B cell (primary cell): Measurements from ENCODE around the gene NHERF2. TPM values are rescaled to one million over a fixed set of nuclear protein-coding genes. Genes with fewer than 3 reads are reported as not detected.

ENCODE experiments used
- ATAC-seq: fragments of 200-7000 bp; cut with Tn5 transposase; one replicate; pipeline ENCODE4 v1.10.0; 2021; ENCODE audit warnings: low read depth, mild to moderate bottlenecking, moderate number of reproducible peaks, moderate library complexity
- CTCF ChIA-PET: fragments of 350-600 bp; sonication (Branson Sonifier 250); formaldehyde crosslinking; loops from one replicate; lab custom pipeline; 2021; ENCODE audit warnings: antibody characterized with exemption, inconsistent platforms; lab: Charles Lee
- POLR2A ChIA-PET: fragments of 350-600 bp; sonication (Branson Sonifier 250); formaldehyde crosslinking; loops from one replicate; lab custom pipeline; 2021; ENCODE audit warnings: antibody characterized with exemption; lab: Charles Lee
- DNase-seq: peaks from one replicate; pipeline ENCODE4 v3.0.0; 2013
- H2AFZ ChIP-seq: 2 replicates; pipeline ENCODE4 v1.6.1; 2012; ENCODE audit warnings: mild to moderate bottlenecking, low read depth, low read length; ENCODE audit not compliant: insufficient read depth, poor library complexity, severe bottlenecking
- H3K27ac ChIP-seq, 2 donors: 1 replicate in 1 of 2; 2 replicates in 1 of 2; pipeline ENCODE4 v1.5.1; 2012 to 2013; ENCODE audit warnings: low read length in 2 of 2, mild to moderate bottlenecking in 2 of 2, moderate library complexity in 1 of 2
- H3K27me3 ChIP-seq, 4 experiments: fragments of 200-600 bp in 1 of 4; sonication (generic) in 1 of 4; replicated peaks in 1 of 4; 1 replicate in 2 of 4; 2 replicates in 2 of 4; pipeline versions ENCODE4 v1.6.1 to v1.7.0; 2013 to 2016; ENCODE audit warnings: low read length in 3 of 4, mild to moderate bottlenecking in 2 of 4, mixed read lengths in 1 of 4, moderate library complexity in 1 of 4; ENCODE audit not compliant: insufficient read depth in 4 of 4, control insufficient read depth in 3 of 4; ENCODE audit errors: control extremely low read depth in 1 of 4
- H3K36me3 ChIP-seq, 2 experiments: replicated peaks in 1 of 2; 1 replicate in 1 of 2; 2 replicates in 1 of 2; pipeline versions ENCODE4 v1.6.1 to v1.7.1; 2013; ENCODE audit warnings: low read length in 1 of 2; ENCODE audit not compliant: insufficient read depth in 2 of 2, control insufficient read depth in 1 of 2; ENCODE audit errors: control extremely low read depth in 1 of 2, extremely low read depth in 1 of 2
- H3K4me1 ChIP-seq, 2 donors: fragments of 200-600 bp in 1 of 2; sonication (generic) in 1 of 2; 1 replicate in 1 of 2; 2 replicates in 1 of 2; pipeline versions ENCODE4 v1.5.1 to v1.6.1; 2013 to 2017; ENCODE audit warnings: low read length in 2 of 2; ENCODE audit not compliant: control insufficient read depth in 2 of 2, insufficient read depth in 2 of 2
- H3K4me2 ChIP-seq: replicated peaks from 2 replicates; pipeline ENCODE3; 2012; ENCODE audit warnings: mild to moderate bottlenecking, low read depth, low read length; ENCODE audit not compliant: poor library complexity, severe bottlenecking
- H3K4me3 ChIP-seq, 5 experiments: fragments of 200-600 bp in 1 of 5; sonication (generic) in 1 of 5; 1 replicate in 3 of 5; 2 replicates in 2 of 5; pipeline versions ENCODE4 v1.5.1 to v1.7.0; 2011 to 2016; ENCODE audit warnings: low read length in 4 of 5, mild to moderate bottlenecking in 4 of 5, low read depth in 2 of 5, control low read depth in 1 of 5, moderate library complexity in 1 of 5; ENCODE audit not compliant: insufficient read depth in 1 of 5; ENCODE audit errors: control extremely low read depth in 1 of 5, extremely low read depth in 1 of 5
- H3K79me2 ChIP-seq: fragments of 200-600 bp; sonication (generic); one replicate; pipeline ENCODE4 v1.6.0; 2016; ENCODE audit warnings: low read length; ENCODE audit not compliant: control insufficient read depth, insufficient read depth
- H3K9ac ChIP-seq: fragments of 200-600 bp; sonication (generic); 2 replicates; pipeline ENCODE4 v1.6.1; 2017; ENCODE audit warnings: mild to moderate bottlenecking, low read length, moderate library complexity
- H3K9me3 ChIP-seq, 3 donors: one replicate each; pipeline versions ENCODE4 v1.6.1 to v1.7.1; 2013; ENCODE audit warnings: low read length in 2 of 3; ENCODE audit not compliant: control insufficient read depth in 2 of 3, insufficient read depth in 1 of 3; ENCODE audit errors: control extremely low read depth in 1 of 3
- H4K20me1 ChIP-seq: 2 replicates; pipeline ENCODE4 v1.6.0; 2012; ENCODE audit warnings: mild to moderate bottlenecking, low read length; ENCODE audit not compliant: insufficient read depth, control insufficient read depth, poor library complexity, severe bottlenecking
- H3K27ac Mint-ChIP-seq: one replicate; pipeline ENCODE4 v1.8.0; 2021; ENCODE audit warnings: mixed read lengths
- H3K27me3 Mint-ChIP-seq: one replicate; pipeline ENCODE4 v1.8.0; 2021; ENCODE audit warnings: mixed read lengths
- H3K4me1 Mint-ChIP-seq: one replicate; pipeline ENCODE4 v1.8.0; 2021; ENCODE audit warnings: mixed read lengths
- H3K4me3 Mint-ChIP-seq: one replicate; pipeline ENCODE4 v1.8.0; 2021; ENCODE audit warnings: mixed read lengths
- H3K9me3 Mint-ChIP-seq: one replicate; pipeline ENCODE4 v1.8.0; 2022; ENCODE audit warnings: mixed read lengths; ENCODE audit not compliant: insufficient read depth
- CTCF ChIP-seq: fragments of 200-600 bp; IDR thresholded peaks from one replicate; pipeline ENCODE4 v1.8.0; 2022; ENCODE audit warnings: antibody characterized with exemption, mild to moderate bottlenecking
- EZH2 ChIP-seq: IDR thresholded peaks from 2 replicates; pipeline ENCODE4 v1.6.1; 2012; ENCODE audit warnings: borderline replicate concordance, low read depth, mild to moderate bottlenecking, moderate library complexity, low read length; ENCODE audit not compliant: insufficient read depth, poor library complexity, severe bottlenecking
- WGBS: methylation state at CpG from one replicate; pipeline ENCODE4 v1.1.5; 2013; ENCODE audit warnings: missing lambda C conversion rate; ENCODE audit not compliant: insufficient coverage; 5-methylcytosine and 5-hydroxymethylcytosine counted together
- intact Hi-C: fragments of 100-400 bp; cut with micrococcal nuclease; formaldehyde crosslinking; loops from one replicate; pipeline ENCODE4 v1.10.0; 2022
- polyA plus RNA-seq: library from polyadenylated mRNA; depleted of rRNA; stranded (reverse); fragments of >200 nt; gene quantifications from 2 replicates; pipeline ENCODE4 v1.2.3, GENCODE V29; 2012
- total RNA-seq, 2 donors: library from RNA; stranded (reverse); fragments of 120-200 nt in 1 of 2; gene quantifications; 1 replicate in 1 of 2; 2 replicates in 1 of 2; pipeline versions ENCODE4 v1.2.3 to v1.2.4, GENCODE V29; 2013 to 2022

Gene NHERF2
- total and polyA plus RNA-seq, 2 donors (not counting 1 experiment from before 2014, with no cell fraction given), result 1.8 to 2.2 TPM

DNA sequence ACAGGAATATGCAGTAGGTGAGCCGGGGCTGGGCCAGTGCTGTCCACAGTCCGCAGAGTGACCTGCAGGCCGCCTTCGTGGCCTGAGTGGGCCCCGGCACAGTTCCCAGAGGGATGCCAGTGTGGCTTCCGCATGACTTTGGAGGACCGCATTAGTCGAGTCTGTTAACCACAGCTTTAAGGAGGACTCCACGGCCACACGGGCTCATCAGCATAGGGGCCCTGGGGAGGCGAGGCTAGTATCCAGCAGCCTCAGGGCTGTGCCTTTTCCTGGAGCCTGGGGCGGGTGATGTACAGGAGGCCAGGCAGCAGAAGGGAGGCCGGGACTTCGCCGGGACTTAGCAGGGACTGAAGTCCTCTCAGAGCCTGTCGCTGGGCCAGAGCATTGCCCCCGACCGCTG, 34.3 kb downstream of the NHERF2 start:
- ChIA-PET POLR2A (no interaction called here), CTCF (no interaction called here)
- no peaks in the 10 kb centered on the region for H4K20me1 ChIP-seq
- Mint-ChIP-seq H3K9me3 (no peaks in the 10 kb centered on the region), H3K27me3 (no peaks in the 10 kb centered on the region), H3K4me1 (no peaks in the 10 kb centered on the region), H3K4me3 (no peak overlapping the region), H3K27ac (no peak overlapping the region)
- no peak for ATAC-seq
- H3K36me3 ChIP-seq, result peaks cover 0 to 42% of the 10 kb centered on the region in 2 experiments
- H3K9ac ChIP-seq, result no peak overlapping the region
- WGBS, result 95% methylated on average over 18 of the region's 18 CpGs
- no peak overlapping the region for H2AFZ ChIP-seq
- no peak for DNase-seq
- TF ChIP-seq CTCF (no peak), EZH2 (no peak)
- H3K4me3 ChIP-seq, result no peak overlapping the region
- intact Hi-C loops, result no loop called here
- H3K9me3 ChIP-seq, result peaks cover 0 to 2% (median 0%) of the 10 kb centered on the region in 3 donors
- no peaks in the 10 kb centered on the region for H3K4me1 ChIP-seq
- no peak overlapping the region for H3K4me2 ChIP-seq
- H3K27ac ChIP-seq, result no peak overlapping the region
- H3K27me3 ChIP-seq, result no peaks in the 10 kb centered on the region
- H3K79me2 ChIP-seq, result no peaks in the 10 kb centered on the region

DNA sequence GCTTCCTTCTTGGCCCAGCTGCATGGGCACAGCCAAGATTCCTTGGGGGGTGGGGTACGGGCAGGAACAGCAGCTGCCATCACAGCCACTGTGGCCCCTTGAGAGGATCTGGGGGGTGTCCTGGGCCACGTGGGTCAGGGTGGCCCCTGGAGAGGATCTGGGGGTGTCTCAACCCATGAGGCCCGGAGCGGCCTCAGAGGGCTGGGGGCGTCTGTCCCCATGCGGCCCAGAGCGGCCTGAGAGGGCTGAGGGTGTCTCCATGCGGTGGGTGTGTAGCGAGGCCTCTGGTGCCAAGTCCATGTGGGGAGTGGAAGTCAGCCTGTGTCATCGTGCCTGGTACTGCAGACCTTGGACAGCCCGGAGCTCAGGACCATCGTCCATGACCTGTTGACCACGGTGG, 34.8 kb downstream of the NHERF2 start:
- no peak for DNase-seq
- Histone ChIP-seq H2AFZ (no peak overlapping the region), H3K4me1 (no peaks in the 10 kb centered on the region), H3K4me2 (no peak overlapping the region), H3K9ac (no peak overlapping the region), H4K20me1 (no peaks in the 10 kb centered on the region), H3K9me3 (peaks cover 0 to 5% (median 0%) of the 10 kb centered on the region in 3 donors), H3K4me3 (no peak overlapping the region), H3K27me3 (no peaks in the 10 kb centered on the region), H3K79me2 (no peaks in the 10 kb centered on the region), H3K36me3 (peaks cover 0 to 43% of the 10 kb centered on the region in 2 experiments), H3K27ac (no peak overlapping the region)
- no peak overlapping the region for H3K27ac Mint-ChIP-seq
- TF ChIP-seq CTCF (no peak), EZH2 (no peak)
- H3K4me1 Mint-ChIP-seq, result no peaks in the 10 kb centered on the region
- no peaks in the 10 kb centered on the region for H3K27me3 Mint-ChIP-seq
- H3K9me3 Mint-ChIP-seq, result no peaks in the 10 kb centered on the region
- intact Hi-C loops, result no loop called here
- ChIA-PET POLR2A (no interaction called here), CTCF (no interaction called here)
- WGBS, result 95% methylated on average over 13 of the region's 13 CpGs
- ATAC-seq, result no peak
- no peak overlapping the region for H3K4me3 Mint-ChIP-seq
